DND-41 (cell line): Measurements from ENCODE around the gene SLC10A4.

Experiments
- EZH2 ChIP-seq: IDR thresholded peaks from 3 replicates; pipeline ENCODE4 v1.6.1; 2012; ENCODE audit warnings: borderline replicate concordance, low read depth, mild to moderate bottlenecking, moderate library complexity, low read length, inconsistent platforms; ENCODE audit not compliant: severe bottlenecking
- TF ChIP-seq, protein P1 (sequence below): IDR thresholded peaks from 2 replicates; pipeline ENCODE4 v1.5.1; 2012; ENCODE audit warnings: borderline replicate concordance, low read length, moderate library complexity, mild to moderate bottlenecking; ENCODE audit not compliant: poor library complexity, severe bottlenecking; ENCODE audit errors: extremely low read depth

DNA sequence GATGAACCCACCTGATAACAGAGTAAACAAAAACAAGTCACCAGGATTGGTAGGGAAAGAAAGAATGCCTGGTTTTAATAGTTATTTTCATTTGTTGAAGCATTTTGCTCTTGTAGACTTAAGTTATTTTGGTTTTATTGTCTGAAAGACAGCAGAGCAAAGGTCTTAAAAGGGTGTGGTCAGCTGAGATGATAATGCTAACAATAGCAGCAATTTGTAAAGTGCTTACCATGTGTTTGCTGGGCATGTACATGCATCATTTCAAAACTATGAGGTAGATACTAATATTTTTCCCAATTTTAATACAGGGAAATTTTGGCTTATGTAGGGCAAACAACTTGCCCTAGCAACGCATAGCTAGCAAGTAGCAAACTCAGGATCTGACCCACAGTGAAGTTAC is 46.8 kb upstream of the SLC10A4 start:
- TF ChIP-seq, protein P1, sequence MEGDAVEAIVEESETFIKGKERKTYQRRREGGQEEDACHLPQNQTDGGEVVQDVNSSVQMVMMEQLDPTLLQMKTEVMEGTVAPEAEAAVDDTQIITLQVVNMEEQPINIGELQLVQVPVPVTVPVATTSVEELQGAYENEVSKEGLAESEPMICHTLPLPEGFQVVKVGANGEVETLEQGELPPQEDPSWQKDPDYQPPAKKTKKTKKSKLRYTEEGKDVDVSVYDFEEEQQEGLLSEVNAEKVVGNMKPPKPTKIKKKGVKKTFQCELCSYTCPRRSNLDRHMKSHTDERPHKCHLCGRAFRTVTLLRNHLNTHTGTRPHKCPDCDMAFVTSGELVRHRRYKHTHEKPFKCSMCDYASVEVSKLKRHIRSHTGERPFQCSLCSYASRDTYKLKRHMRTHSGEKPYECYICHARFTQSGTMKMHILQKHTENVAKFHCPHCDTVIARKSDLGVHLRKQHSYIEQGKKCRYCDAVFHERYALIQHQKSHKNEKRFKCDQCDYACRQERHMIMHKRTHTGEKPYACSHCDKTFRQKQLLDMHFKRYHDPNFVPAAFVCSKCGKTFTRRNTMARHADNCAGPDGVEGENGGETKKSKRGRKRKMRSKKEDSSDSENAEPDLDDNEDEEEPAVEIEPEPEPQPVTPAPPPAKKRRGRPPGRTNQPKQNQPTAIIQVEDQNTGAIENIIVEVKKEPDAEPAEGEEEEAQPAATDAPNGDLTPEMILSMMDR = no peak
- TF ChIP-seq EZH2 = no peak
